NCI-H345 treated with DMSO at 0.1 percent for 48 hours (cell line): Measurements from ENCODE around the gene ZFYVE21.

ENCODE experiments used
- DNase-seq: peaks from one replicate; lab custom pipeline; 2025; ENCODE audit not compliant: unreplicated experiment; lab: John Stamatoyannopoulos, UW

The ZFYVE21 gene

DNA sequence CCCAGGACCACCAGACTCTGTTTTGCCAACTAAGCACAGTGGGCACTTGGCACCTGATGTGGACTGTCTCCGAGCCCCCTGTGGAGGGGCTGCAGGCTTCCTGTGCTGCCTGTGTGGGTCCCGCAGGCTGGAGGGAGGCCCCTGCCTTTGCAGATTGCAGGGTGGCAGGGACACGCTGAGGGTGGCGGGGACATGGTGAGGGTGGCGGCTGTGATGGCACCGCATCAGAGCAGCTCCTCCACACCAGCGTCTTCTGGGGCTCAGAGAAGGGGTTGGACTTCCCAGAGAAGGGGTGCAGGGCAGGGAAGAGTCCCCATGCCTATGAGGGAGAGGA lies 8.1 kb downstream of the ZFYVE21 start:
- DNase-seq = no peak

DNA sequence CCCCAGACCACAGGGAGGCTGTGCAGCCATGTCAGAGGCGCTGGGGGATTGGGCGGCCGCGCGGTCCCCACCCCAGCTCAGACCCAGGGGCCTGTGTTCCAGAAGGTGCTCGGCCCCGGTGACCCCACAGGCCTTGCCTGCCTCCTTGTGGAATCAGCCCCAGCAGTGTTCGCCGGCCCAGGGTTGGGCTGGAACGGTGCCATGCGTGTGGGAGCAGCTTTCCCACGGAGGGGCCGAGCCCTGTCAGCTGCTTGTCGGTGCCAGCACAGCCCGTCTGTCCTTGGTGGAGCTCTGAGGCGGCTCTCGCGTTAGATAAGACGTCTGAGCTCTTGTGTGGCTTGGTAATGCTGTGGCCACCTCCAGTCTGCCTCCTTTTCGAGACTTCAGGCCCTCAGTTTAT lies 8.5 kb downstream of the ZFYVE21 start:
- DNase-seq = no peak

DNA sequence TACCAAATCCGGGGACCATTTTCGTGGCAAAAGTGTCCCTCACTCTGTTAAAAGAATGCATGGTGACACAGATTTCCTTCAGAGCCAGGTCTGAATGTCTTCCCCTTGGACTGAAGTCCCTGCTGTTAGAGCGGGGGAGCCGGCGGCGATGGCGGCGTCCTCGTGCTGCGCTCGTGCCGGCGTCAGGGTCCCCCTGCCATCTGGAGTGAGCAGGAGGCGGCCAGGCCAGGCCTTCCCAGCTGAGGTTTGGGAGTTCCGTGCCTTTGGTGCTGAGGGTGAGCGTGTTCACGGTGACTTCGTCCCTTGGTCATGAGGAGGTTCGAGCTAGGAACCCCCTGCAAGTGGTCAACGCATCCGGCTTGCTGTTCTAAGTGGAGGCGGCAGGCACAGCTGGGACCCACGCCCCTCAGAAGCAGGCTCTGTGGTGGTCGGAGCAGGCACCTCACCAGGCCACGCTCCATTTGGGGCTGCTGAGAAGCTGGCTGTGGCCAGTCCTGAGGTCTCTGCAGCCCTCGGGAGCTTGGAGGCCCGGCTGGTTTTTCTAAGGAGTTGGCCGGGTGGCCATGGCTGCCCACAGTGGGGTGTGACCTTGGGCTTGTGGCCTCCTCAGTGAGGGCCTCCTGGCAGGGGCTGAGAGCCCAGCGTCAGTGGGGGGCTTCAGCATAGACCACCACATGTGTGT lies 9.5 kb downstream of the ZFYVE21 start:
- no peak for DNase-seq

DNA sequence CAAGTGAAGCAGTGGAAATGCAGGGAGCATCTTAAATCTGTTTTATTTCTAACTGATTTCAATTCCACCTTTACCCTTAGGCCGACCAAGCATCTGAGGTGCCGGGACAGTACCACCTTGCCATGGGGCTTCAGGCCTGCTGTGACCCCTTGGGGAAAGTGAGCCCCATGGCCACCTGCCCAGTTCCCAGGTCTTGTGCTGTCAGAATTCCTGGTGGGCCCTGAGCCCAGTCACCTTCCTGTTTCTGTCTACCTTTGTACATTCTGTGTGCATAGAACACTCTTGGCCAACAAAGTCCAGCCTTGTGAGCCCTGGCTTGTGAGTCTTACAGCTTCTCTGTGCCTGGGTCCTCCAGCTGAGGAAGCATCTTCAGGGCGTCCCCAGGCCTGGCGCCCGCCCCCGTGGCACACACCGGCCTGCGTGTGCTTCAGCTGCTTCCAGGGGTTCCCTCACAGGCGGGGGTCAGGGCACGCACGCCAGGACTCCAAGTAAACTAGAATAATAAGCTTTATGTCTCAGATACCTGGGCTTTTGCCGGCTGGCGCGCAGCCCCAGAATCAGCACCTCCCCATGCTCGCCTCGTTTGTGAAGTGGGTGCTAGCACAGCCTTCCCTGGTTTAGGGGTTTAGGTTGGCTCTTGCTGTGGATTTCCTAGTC lies 10.3 kb downstream of the ZFYVE21 start:
- DNase-seq = no peak

DNA sequence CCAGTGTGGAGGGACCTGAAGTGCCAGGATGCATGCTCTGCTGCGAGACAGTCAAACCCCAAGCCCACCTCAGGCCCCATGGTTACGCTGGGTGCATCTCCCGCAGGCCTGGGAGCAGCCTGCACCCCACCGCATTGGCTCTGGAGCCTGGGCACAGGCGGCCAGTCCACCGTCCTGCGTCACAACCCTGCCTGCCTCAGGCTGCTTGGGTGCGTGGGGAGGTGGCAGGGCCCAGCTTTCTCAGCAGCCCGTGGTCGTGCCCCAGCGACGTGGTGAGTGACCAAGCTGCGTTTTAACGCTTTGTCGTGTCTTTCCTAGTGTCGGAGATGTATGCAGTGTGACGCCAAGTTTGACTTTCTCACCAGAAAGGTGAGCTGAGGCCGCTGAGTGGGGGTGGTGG lies 10.9 kb downstream of the ZFYVE21 start:
- no peak for DNase-seq

DNA sequence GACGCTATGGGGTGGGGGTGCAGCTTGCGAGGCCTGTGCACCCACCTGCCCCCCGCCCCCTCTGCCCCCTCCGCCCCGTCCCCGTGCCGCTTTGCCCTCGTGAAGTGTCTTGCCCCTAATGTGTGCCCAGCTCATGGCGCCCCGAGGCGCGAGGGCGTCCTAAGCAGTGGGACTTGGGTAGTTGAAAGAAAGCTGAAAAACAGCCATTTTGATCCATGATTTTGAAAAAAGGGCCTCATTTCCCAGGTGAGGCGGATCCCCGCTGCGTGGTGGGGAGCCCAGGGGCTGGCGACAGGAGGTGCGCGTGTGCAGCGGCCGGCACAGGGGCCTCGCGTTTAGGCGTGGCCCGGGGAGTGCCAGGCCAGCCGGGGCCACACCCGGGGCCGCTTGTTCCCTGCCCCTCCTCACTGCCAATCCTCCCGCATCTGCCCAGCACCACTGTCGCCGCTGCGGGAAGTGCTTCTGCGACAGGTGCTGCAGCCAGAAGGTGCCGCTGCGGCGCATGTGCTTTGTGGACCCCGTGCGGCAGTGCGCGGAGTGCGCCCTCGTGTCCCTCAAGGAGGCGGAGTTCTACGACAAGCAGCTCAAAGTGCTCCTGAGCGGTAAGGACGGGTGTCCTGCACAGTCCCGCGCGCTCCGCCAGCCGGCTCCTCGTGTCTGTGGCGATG lies 11.8 kb downstream of the ZFYVE21 start:
- DNase-seq = no peak

DNA sequence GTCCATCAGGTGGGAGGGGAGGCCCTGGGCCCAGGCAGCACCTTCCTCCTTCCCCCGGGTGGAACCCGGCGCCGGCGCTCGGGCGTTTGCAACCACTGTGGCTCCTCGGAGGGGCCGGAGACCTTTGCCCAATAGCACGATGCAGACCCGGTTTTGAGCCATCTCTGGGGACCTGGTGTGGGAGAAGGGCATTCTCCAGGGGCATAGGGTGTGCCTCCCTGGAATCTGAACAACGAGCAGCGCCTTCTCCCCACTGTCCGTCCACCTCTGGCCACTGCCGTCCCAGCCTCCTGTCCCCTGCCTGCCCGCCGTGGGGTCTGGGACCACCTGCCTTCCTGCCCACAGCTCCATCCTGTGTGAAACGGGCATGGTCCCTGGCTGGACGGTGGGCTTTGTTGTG lies 12.5 kb downstream of the ZFYVE21 start:
- no peak for DNase-seq

DNA sequence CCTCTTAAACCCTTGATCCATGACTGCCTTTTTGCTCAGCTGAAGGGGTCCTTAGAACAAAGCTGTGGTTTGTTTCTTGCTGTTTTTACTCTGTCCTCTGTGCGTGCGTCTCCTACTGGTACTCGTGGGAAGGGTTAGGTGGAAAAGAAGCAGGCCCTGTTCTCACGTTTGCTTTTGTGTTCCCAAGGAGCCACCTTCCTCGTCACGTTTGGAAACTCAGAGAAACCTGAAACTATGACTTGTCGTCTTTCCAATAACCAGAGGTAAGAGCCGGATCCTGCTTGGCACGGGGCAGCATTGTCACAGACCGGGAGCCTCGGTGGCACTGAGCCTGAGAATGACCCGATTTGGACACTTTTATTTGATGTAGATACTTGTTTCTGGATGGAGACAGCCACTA lies 13.1 kb downstream of the ZFYVE21 start:
- no peak for DNase-seq

DNA sequence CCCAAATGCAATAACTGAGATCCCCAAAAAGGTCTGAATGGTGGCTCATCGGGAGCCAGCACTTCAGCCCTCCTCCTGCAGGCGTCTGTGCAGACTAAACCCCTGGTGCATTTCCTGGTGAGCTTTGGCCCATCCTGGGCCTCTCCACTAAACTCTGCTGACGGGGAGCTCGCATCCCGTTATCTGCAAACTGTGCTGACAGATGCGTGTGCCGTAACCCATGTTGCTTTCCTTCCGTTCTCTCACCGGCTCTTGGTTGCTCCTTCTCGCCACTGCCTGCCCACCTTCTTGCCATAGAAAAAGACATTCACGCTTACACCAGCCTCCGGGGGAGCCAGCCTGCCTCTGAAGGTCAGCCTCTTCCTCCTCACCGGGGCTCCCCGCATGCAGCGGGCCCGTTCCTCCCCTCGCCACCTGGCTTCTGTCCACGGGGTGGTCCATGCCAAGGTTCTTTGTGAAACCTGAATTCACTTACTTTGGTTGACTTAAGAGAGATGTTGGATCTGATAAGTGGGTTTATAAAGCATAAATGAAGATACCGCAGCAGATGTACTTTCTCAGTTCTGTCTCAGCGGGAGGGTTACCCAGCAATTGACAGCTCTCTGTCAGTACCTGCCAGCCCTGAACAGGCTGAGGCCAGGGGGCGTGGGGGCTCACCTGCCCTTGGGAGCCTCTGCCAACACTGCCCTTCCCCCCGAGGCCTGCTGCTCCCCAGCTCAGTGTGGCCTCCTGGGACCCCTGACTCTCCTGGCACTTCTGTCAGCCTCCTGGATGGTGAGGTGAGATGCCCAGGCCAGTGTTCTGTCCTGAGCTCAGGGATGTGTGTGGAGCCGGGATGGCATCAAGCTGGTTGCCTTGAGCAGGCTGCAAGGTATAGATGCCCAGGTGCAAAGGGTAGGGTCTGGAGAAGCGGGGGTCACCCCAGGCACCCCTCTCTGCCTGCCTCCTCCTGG lies 14.2 kb downstream of the ZFYVE21 start:
- no peak for DNase-seq

DNA sequence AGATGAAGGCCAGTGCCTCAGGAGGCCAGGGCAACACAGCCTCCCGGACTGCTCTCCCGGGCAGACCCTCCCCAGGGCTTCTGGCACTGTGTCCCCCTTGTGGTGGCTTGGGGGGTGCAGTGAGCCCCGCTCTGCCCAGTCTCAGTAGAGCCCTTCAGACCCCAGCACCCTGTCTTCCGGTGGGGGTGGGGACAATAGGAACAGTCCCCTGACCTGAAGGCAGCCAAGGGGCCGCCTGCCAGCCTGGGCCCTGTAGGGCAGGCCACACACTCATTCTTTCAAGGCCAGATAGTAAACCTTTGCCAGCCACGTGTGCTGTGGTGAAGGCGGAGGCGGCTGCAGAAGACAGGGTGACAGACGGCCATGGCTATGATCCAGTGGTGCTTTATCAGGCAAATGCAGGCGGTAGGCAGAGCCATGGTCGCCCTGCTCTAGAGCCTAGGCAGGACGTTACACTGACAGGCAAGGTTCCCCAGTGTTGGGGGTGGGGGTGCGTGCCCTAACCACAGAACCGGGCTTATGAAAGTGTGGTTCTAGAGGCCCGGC lies 15.0 kb downstream of the ZFYVE21 start:
- no peak for DNase-seq

DNA sequence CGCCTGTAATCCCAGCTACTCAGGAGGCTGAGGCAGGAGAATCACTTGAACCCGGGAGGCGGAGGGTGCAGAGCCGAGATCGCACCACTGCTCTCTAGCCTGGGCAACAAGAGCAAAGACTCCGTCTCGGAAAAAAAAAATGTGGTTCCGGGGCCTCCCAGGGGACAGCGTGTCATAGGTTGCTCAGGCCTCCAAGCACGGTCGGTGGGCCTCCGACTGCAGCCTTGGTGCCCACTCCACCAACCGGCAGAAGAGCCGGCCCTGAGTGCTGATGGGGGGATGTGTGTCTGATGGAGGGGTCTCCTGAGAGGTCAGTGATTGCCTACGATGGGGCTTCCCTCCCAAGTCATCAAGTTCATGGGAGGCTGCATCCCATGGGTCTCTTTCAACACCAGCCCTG lies 15.9 kb downstream of the ZFYVE21 start:
- no peak for DNase-seq

DNA sequence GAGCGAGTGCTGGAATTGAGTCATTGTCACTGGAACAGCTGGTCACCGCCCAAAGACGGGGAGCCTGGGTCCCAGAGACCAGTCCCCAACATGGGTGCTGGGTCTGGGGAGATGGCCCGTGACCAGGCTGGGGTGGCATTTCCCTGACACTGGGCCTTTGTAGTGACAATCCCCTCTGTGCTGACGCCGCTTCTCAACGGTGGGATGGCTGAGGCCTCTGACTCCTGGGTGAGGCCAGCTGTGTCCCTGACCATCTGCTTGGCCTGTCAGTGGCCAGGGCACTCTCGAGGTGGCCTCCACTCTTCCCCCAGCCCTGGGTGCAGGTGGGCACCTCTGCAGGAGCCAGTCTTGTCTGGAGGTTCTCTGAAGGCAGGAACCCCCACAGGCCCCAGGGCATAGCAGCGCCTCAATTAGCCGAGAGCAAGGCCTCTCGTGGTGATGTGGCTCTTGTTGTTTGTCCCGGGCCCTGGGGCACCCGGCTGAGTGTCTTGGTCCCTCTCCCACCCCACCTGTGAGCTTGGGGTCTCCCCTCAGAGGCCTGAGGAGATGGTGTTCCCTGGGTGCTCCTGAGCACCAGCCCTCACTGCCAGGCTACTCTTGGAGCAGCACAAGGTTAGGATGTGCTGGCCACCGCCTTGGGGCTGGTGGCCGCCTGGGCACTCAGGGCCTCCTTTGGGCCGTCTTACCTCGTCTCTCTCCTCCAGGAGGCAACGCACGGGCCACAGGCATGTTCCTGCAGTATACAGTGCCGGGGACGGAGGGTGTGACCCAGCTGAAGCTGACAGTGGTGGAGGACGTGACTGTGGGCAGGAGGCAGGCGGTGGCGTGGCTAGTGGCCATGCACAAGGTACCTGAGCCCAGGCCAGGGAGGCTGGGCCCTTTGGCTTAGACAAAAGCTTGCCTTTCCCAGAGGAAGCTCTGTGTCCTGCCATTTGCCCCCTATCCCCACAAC lies 16.6 kb downstream of the ZFYVE21 start:
- DNase-seq = no peak

DNA sequence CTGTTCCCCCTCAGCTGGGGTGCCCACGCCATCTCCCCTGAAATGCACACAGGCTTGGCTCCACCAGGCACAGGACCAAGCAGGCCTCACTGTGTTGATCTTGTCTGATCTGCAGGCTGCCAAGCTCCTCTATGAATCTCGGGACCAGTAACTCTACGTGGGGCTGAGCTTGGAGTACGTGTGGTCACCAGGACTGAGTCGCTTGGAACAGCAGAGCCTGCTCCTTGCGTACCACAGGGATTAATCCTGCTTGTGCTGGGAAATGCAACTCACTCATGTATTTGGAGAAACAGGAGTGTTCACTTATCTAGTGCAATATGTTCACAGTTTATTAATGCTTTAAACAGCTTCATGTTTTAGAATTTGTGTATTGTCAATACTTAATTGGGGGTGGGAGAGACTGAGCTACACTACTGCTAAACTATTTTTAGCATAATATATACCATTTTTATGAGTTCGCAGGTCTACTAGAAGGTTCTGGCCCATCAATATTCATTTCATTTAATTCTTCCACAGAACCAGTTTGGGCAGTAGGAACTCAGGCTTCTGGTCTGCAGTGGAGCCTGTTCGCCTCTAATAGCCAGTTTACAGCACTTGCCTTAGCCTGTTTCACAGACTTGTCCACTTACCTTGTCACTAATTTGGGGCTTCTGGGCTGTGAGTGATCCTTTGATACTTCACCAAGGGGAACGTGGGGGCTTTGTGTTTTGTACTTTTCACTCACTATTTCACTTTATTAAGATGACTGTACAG lies 17.4 kb downstream of the ZFYVE21 start:
- no peak for DNase-seq

DNA sequence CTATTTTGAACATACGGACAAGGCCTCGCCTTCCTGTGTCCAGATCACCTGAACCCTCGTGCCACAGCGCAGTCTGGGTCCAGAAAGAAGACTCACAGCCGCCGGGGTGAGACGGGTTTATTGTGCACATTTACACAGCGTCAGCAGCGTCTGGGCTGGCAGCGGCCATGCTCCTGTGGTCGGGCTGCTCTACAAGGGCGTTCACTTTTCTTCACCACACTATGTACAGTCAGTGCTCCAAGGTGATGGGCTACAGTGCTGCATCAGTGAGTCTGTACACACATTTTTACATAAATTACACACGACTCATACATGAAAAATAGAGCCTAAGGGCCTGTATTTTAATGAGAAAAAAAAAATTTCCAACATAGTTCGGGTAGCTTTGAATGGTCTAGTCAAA lies 18.0 kb downstream of the ZFYVE21 start:
- DNase-seq = no peak

DNA sequence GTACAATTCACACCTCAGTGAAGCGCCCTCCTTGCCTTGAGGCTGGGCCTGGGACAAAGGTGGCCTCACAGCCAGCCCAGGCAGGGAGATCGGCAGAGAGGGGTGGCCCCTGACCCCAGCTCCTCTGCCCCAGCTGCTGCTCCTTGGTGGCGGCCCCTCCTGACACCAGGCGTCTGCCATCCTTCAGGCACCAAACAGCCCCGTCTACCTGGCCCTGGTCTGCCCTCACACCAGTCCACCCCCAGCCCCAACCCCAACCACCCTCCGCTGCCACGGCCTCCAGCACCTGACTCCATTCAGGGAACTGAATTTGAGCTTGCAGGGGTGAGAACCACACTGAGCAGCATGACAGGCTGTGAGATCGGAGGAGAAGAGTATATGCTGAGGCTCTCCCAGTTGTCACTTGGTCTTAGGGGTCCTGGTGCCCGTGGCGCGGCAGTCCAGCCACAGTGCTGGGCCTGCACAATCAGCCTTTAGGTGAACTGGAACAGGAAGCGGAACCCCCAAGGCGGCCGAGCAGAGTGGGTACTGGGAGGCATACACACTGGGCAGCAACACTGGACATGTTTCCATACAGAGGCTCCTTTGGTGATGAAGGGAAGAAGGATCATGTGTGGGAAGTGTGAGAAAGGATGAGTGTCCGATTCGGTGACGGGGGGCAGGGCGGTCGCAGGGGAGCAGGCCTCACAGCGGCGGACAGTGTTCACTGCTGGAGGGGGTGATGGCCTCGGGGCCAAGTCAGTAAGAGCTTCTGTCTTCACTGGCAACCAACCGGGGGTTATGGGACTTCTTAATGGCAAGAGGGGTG lies 18.7 kb downstream of the ZFYVE21 start:
- no peak for DNase-seq

DNA sequence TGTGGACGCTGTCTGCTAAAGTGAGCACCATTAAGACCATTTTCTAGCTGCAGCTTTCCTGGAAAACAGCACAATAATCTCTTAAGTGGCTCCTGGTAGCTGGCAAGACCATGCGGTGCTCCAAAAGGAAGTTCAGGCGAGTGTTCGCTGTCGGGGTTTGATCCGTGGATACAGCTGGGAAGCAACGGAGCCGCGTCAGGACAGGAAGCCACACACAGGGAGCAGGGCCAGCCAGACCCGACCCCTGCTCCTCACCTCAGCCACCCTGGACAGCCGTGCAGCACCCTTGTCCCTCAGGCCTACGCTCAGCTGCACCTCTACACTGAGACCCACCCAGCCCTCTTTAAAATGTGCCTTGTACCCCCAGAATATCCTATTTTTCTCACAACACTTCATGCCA lies 19.4 kb downstream of the ZFYVE21 start:
- DNase-seq = no peak

DNA sequence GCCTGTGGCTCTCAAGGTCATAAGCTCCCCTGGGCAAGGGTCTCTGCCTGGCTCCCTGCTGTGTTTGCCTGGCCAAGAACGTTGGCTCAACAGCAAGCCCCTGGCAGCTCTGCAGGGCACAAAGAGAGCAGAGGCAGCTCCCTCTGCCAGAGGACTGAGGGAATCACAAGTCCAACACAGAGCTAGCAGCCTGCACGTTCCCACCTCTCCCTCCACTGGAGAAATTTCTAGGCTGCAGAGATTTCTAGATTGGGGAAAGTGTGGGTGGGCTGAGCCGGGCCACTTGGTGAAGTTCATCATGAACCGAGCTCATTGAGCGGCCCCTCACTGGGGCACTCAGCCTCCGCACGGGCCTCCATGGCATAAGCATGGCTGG lies 19.8 kb downstream of the ZFYVE21 start:
- no peak for DNase-seq

DNA sequence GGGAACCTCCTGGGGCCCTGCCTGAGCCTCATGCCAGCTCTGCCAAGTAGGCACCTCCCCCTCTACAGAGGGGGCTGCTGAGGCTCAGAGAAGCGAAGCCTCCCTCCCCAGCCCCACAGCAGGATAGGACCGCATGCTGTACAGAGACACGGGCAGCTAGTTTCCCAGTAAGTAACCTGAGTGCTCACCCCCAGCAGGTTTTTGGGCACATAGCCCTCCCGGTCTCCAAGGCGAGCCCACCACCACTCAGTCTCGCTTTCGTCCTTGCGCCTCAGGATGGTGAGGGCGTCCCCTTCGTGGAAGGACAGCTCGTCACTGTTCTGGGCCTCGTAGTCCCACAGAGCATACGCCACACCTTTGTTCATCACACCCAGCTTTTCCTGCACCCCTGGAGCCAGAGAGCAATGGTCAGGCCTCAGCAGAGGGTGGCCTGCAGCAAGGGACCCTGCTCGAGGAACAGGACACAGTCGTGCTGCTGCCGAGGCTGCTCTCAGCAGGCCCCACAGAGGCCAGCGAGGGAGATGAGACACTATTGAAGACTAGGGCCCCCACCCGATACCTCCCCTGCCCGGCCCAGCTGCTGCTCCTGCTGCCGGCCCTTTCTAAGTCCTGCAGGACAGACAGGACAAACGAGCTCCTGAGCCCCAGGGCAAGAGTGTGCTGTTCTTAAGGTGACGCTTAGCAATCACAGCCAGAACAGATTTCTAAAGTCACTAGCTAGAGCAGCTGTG lies 20.4 kb downstream of the ZFYVE21 start:
- DNase-seq = no peak
